Testis (tissue), 2 donors: Measurements from ENCODE around the gene AVPR1A.

Source experiments
- POLR2A ChIP-seq: fragments of 450-650 bp; IDR thresholded peaks from one replicate; pipeline ENCODE4 v1.6.1; 2017; ENCODE audit warnings: antibody characterized with exemption, mild to moderate bottlenecking, moderate library complexity
- TF ChIP-seq, protein P1 (sequence below), 3 experiments: fragments of 450-650 bp in 2 of 3; fragments of 200-600 bp in 1 of 3; sonication (generic) in 1 of 3; IDR thresholded peaks; one replicate each; pipeline ENCODE4 v1.5.1; 2016 to 2019; ENCODE audit warnings: antibody characterized with exemption in 3 of 3, mild to moderate bottlenecking in 2 of 3, moderate library complexity in 1 of 3

DNA sequence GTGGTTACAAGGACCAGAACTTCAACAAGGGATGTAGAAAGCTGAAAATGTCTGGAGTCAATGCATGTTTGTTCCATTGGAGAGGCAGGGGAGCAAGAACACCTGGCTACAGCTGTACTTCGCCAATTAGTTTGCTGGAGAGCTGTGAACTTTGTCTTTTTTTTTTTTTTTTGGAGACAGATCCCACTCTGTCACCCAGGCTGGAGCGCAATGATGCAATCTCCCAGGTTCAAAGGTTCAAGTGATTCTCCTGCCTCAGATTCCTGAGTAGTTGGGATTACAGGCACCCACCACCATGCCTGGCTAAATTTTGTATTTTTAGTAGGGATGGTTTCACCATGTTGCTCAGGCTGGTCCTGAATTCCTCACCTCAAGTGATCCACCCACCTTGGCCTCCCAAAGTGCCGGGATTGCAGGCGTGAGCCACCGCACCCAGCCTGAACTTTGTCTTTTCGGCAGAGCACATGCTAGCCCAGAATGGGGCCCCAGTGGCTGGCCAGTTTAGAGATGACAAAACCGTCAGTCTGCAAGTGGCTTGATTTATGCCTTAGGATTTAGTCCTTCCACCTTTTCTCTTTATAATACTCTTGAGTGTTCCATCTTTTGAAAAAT lies 55.5 kb downstream of the AVPR1A start:
- TF ChIP-seq POLR2A = no peak
- TF ChIP-seq, protein P1, sequence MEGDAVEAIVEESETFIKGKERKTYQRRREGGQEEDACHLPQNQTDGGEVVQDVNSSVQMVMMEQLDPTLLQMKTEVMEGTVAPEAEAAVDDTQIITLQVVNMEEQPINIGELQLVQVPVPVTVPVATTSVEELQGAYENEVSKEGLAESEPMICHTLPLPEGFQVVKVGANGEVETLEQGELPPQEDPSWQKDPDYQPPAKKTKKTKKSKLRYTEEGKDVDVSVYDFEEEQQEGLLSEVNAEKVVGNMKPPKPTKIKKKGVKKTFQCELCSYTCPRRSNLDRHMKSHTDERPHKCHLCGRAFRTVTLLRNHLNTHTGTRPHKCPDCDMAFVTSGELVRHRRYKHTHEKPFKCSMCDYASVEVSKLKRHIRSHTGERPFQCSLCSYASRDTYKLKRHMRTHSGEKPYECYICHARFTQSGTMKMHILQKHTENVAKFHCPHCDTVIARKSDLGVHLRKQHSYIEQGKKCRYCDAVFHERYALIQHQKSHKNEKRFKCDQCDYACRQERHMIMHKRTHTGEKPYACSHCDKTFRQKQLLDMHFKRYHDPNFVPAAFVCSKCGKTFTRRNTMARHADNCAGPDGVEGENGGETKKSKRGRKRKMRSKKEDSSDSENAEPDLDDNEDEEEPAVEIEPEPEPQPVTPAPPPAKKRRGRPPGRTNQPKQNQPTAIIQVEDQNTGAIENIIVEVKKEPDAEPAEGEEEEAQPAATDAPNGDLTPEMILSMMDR (IDR thresholded peaks at IDR 0.05) = no peak
